ENCODE results near the gene ETF1.
A peak's percentile ranks its signal among the peaks of the same experiment; 100 is the strongest.

ETF1 gene

GRCh38 chr5:138542956-138543729 lies at the start of gene ETF1:
Gene ETF1, minus strand, starts transcription at chr5:138543236. Its CDS starts 318 bp downstream, at chr5:138542918.
- peak; percentile 100 for DNase-seq

- DNase-seq: no peak
Observed at GRCh38 chr5:138588013-138588788, 45.2 kb upstream of the ETF1 start.

- no peak for DNase-seq
Observed at GRCh38 chr5:138585157-138585556, 42.1 kb upstream of the ETF1 start.

- no peak for DNase-seq
Observed at GRCh38 chr5:138583984-138584637, 41.1 kb upstream of the ETF1 start.

- DNase-seq: no peak
Observed at GRCh38 chr5:138582959-138583358, 39.9 kb upstream of the ETF1 start.

GRCh38 chr5:138580777-138581176 lies 37.7 kb upstream of the ETF1 start:
- DNase-seq: no peak

GRCh38 chr5:138580001-138580400 lies 37.0 kb upstream of the ETF1 start:
- no peak for DNase-seq

GRCh38 chr5:138579517-138579863 lies 36.5 kb upstream of the ETF1 start:
- DNase-seq: no peak

- no peak for DNase-seq
Observed at GRCh38 chr5:138577452-138577851, 34.4 kb upstream of the ETF1 start.

GRCh38 chr5:138575194-138576015 lies 32.4 kb upstream of the ETF1 start, which contains the start of gene HSPA9:
Gene HSPA9, minus strand, starts transcription at chr5:138575401. Its CDS starts 83 bp downstream, at chr5:138575318.
- DNase-seq: peak; percentile 98 to 99

GRCh38 chr5:138574744-138575193 lies 31.7 kb upstream of the ETF1 start:
- DNase-seq: no peak

- DNase-seq: no peak
Observed at GRCh38 chr5:138573949-138574670, 31.1 kb upstream of the ETF1 start.

GRCh38 chr5:138573223-138573622 lies 30.2 kb upstream of the ETF1 start:
- no peak for DNase-seq

GRCh38 chr5:138570871-138571270 lies 27.8 kb upstream of the ETF1 start:
- DNase-seq: no peak

GRCh38 chr5:138569782-138570181 lies 26.7 kb upstream of the ETF1 start:
- no peak for DNase-seq

GRCh38 chr5:138568061-138568824 lies 25.2 kb upstream of the ETF1 start:
- no peak for DNase-seq

- no peak for DNase-seq
Observed at GRCh38 chr5:138566792-138567191, 23.8 kb upstream of the ETF1 start.

GRCh38 chr5:138565100-138565821 lies 22.2 kb upstream of the ETF1 start:
- DNase-seq: peak; percentile 53 to 77

- DNase-seq: no peak
Observed at GRCh38 chr5:138564242-138564641, 21.2 kb upstream of the ETF1 start.

- no peak for DNase-seq
Observed at GRCh38 chr5:138563340-138564118, 20.5 kb upstream of the ETF1 start.
